GM18508 (cell line): ENCODE data around the gene DCTN4.
A peak's percentile ranks its signal among the peaks of the same experiment; 100 is the strongest.
"Not testable (repeated sequence)": the region's sequence is repeated elsewhere in the genome, so short reads cannot be mapped to it uniquely, and the experiment has no call there.

Experiments
- ATAC-seq: cut with Tn5 transposase; IDR thresholded peaks from one replicate; pipeline ENCODE4 v1.9.1; 2021; ENCODE audit warnings: moderate number of reproducible peaks; ENCODE audit not compliant: insufficient read depth, unreplicated experiment

Gene DCTN4

GRCh38 chr5:150778517-150779396 is 19.9 kb upstream of the DCTN4 start, which contains the start of gene SMIM3:
Gene SMIM3 (plus strand): TSS chr5:150778757. CDS start chr5:150795441, 16,684 bp downstream.
- ATAC-seq = no peak

GRCh38 chr5:150778088-150778516 is 19.3 kb upstream of the DCTN4 start:
- no peak for ATAC-seq

GRCh38 chr5:150777685-150778084 is 18.9 kb upstream of the DCTN4 start:
- no peak for ATAC-seq

GRCh38 chr5:150774145-150774544 is 15.3 kb upstream of the DCTN4 start:
- ATAC-seq = no peak

GRCh38 chr5:150771034-150771795 is 12.4 kb upstream of the DCTN4 start:
- no peak for ATAC-seq

- no peak for ATAC-seq
These were observed 7.4 kb upstream of the DCTN4 start for GRCh38 chr5:150766251-150766650.

- no peak for ATAC-seq
These were observed 7.0 kb upstream of the DCTN4 start for GRCh38 chr5:150765799-150766169.

- ATAC-seq = no peak
These were observed 6.4 kb upstream of the DCTN4 start for GRCh38 chr5:150765011-150765798.

GRCh38 chr5:150764530-150764929 is 5.7 kb upstream of the DCTN4 start:
- no peak for ATAC-seq

GRCh38 chr5:150763023-150763769 is 4.4 kb upstream of the DCTN4 start:
- no peak for ATAC-seq

- ATAC-seq = no peak
These were observed 3.4 kb upstream of the DCTN4 start for GRCh38 chr5:150762211-150762610.

GRCh38 chr5:150759334-150759583 is 442 bp upstream of the DCTN4 start:
- ATAC-seq = no peak

- peak; percentile 10 for ATAC-seq
These were observed 650 bp downstream of the DCTN4 start for GRCh38 chr5:150758203-150758530.

GRCh38 chr5:150757087-150757649 is 1.6 kb downstream of the DCTN4 start:
- ATAC-seq = no peak

GRCh38 chr5:150753863-150754262 is 5.0 kb downstream of the DCTN4 start:
- no peak for ATAC-seq

- ATAC-seq = no peak
These were observed 5.4 kb downstream of the DCTN4 start for GRCh38 chr5:150753463-150753862.

- no peak for ATAC-seq
These were observed 7.5 kb downstream of the DCTN4 start for GRCh38 chr5:150751096-150751891.

GRCh38 chr5:150750469-150750868 is 8.3 kb downstream of the DCTN4 start:
- no peak for ATAC-seq

- not testable (repeated sequence) for ATAC-seq
These were observed 15.7 kb downstream of the DCTN4 start for GRCh38 chr5:150743142-150743488.
